C4-2B (cell line): ENCODE data around the gene TPO.

Experiments used
- ZFX ChIP-seq: fragments of 450-650 bp; IDR thresholded peaks from 2 replicates; pipeline ENCODE4 v1.6.1; 2017
- TF ChIP-seq, protein P1 (sequence below): fragments of 450-650 bp; conservative IDR thresholded peaks from 2 replicates; pipeline ENCODE4 v1.5.1; 2017; ENCODE audit warnings: mild to moderate bottlenecking

DNA sequence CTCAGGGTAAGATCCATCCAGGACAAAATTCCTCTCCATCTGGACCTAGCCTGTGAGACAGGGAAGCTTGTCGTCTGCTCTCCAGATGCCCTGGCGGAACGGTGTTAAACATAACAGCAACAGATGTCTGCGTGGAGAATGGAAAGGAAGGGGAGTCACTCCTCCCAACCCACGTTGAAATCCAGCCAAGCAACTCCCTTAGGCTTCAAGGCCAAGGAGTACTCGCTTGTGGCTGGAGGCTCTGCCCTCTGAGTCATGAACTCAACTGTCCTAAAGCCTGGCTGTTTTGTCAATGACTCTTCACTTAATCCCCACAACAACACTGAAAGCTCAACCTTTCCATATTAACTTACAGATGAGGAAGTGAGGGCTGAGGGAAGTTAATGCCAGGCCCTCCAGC, 42.2 kb downstream of the TPO start:
- TF ChIP-seq, protein P1, sequence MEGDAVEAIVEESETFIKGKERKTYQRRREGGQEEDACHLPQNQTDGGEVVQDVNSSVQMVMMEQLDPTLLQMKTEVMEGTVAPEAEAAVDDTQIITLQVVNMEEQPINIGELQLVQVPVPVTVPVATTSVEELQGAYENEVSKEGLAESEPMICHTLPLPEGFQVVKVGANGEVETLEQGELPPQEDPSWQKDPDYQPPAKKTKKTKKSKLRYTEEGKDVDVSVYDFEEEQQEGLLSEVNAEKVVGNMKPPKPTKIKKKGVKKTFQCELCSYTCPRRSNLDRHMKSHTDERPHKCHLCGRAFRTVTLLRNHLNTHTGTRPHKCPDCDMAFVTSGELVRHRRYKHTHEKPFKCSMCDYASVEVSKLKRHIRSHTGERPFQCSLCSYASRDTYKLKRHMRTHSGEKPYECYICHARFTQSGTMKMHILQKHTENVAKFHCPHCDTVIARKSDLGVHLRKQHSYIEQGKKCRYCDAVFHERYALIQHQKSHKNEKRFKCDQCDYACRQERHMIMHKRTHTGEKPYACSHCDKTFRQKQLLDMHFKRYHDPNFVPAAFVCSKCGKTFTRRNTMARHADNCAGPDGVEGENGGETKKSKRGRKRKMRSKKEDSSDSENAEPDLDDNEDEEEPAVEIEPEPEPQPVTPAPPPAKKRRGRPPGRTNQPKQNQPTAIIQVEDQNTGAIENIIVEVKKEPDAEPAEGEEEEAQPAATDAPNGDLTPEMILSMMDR: no peak
- no peak for TF ChIP-seq ZFX
